Activated gamma-delta T cell treated with anti-CD3 and anti-CD28 coated beads, Interleukin-2, amount 50 U/mL, for 16 hours (primary cell): ENCODE data around the gene KRT33A.
A peak's percentile ranks its signal among the peaks of the same experiment; 100 is the strongest.
"Not testable (repeated sequence)": the region's sequence is repeated elsewhere in the genome, so short reads cannot be mapped to it uniquely, and the experiment has no call there.

Source experiments
- DNase-seq: peaks from one replicate; pipeline ENCODE4 v3.0.0-alpha.2; 2020; ENCODE audit warnings: low read depth

KRT33A gene

DNA sequence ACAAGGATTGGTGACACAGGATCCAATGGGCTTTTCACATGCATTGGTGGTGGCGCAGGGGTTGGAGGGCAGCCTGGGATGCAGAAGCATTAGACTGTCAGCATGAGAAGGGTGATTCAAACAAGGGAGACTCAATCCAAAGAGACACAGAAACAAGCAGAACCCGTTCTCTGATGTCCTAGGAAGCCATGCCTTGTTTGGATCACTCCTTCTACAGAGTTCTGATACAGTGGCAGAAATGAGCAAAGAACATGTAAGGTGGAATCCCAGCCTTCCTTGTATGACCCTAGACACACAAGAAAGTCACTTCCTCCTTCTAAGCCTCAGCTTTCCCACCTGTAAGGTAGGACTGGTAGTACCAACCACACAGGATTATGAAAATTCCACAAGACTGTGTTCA lies 13.3 kb upstream of the KRT33A start:
- DNase-seq: no peak

DNA sequence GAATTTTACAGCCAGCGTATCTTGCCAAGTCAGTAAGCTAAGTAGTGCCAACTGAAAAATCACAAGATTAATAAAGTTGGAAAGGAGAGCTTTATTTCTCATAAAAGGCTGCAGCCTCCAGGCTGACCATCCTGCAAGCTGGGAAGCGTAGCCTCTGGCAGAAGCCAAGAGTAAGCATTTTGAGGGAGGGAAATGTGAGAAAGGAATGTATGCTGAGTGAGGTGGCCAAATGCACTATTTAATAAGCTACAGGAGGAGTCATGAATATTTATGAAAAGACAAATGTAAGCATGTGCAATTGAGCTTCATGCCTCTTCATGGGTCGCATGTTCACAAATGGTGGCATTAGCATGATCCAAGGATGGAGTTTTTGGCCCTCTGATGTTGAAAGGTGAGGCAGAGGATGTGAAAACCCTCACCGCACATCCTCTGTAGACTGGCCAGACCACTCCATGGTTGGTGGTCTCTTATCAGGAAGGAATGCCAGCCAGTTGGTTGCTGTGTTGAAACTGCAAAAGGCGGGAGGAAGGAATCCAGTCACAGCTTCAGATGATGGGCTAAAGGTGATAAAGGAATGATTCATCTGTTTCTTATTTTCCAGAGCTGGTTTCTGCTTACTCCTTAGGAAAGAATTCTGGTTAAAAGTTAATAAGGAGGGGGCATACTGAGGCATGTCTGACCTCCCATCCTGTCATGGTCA lies 9.8 kb upstream of the KRT33A start:
- DNase-seq: no peak

DNA sequence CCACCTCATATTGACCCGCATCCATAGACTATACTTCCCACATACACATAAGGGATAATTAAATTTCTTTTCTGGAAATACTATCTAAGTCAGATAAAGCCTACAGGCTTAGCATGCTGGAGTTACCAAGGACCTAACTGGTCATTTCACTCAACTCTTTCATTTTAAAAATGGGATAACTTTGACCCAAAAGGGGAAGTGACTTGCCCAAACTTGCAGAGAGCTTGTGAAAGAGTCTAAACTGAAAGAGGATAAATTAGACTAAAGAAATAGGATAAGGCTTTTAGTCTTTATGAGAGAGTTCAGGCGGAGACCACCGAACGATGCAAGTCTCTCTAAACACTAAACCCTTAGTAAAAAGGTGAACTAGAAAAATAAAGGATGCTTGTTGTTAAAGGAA lies 3.9 kb upstream of the KRT33A start:
- no peak for DNase-seq

DNA sequence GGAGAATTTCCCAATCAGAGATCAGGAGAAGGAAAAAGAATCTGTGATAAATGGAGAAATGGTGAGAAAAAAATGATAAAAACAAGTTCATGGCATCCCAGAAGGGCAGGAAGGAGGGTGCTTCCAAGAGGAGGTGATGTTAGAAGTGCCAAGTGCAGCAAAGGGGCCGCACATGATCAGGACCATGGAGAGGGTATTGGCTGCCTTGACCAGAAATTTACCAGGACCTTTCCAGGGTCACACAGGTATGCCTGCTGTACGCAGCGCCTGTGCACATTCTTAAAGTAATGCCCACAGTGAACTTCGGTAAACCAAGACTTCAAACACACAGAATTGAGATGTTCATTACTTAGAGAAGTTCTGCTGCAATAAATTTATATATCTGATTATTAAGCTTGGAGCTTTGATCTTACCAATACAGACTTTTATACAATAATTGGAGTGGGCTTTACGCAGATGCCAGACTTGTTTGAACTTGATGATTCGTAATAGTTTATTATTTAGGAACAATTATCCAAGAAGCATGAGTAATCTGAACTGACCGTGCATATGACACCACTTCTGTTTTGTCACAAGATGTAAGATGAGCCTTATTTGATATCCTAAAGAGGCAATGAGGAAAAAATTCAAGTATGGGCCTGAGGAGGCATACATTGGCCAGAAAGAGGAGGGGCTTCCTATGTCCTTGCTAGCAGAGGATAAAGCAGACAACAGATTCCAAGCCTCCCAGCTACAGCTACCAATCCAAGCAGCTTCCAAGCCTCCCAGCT lies 2.2 kb upstream of the KRT33A start:
- DNase-seq: no peak

DNA sequence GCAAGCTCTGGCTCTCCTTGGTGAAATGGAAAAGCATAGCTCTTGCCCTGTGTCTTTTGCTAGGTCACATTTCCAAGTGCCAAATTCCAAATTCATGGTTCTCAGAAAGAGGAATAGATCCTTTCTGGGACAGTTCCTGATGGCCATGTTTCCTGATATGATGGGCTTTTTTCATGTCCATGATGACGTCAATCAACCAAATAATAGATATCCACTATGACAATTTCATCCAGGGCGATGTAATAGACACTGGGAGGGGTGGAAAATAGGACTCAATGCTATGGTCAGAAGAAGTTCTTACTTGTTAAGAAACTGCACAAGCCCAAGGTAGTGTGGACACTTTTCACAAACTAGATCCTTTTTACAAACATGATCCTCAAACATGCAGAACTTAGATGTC lies 549 bp upstream of the KRT33A start:
- DNase-seq: no peak

DNA sequence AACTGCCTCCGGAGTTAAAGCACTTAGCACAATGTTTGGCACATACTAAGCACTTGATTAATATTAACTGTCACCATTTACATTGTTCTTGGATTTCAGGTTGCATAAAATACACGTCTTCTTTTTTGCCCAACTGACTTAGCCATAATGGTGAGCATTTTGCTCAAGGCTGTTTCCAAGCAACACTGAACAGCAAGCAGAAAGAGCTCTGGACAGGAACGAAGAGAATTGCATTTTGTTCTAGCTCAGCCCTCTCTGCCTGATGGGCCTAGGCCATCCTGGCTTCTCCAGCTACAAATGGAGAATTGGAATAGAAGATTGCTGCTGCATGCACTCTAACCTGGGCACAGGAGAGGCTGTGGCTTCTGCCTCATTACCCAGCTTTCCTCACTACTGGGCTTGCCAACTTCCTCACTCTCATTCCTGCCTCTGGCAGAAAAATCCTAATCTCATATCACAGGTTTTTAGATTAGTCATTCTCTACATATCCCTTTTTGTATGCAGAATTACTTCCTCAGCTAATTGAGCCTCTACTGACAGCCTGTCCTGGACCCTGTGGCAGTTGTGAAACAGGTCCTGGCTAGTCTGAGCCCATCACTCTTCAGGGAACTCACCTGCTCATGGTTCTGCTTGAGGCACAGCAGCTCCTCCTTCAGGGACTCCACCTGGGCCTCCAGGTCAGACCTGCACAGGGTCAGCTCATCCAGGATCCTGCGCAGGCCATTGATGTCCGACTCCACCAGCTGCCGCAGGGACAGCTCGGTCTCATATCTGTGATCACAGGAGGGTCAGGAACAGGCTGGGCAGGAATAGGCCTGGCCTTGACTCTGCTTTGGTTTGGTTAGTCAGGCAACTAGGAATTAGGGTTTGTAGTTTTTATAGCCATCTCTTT lies 2.5 kb downstream of the KRT33A start:
- no peak for DNase-seq

DNA sequence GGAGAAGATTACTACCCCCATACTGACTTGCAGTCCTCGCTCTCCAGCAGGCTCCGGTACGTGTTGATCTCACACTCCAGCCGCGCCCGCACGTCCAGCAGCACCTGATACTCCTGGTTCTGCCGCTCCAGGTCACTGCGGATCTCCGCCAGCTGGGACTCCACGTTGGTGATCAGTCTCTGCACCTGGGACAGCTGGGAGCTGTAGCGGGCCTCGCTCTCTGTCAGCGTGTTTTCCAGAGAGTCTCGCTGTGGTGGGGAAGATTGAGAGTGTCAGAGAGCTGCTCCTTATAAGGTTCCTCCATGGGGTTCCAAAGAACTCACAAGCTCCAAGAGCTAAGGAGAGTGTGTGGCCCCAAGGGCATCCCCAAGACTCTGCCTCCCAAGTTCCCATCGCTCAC lies 4.2 kb downstream of the KRT33A start:
- DNase-seq: not testable (repeated sequence)

DNA sequence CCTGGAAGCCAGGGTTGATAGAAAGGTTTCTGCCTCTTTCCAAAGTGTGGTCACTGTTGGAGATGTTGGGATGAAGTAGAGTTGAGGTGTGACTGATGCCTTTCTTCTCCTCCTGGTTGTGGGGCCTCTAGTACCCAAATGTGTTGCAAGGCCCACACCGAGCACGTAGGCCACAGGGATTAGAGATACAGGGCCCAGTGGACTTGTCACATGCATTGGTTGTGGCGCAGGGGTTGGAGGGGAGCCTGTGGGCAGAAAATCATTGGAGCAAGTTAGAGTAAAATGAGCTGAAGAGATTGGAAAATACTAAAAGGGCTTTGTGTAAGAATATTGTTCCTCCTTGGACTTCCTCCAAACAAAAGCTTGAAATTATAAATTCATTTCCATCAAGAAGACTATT lies 4.6 kb downstream of the KRT33A start:
- DNase-seq: no peak

DNA sequence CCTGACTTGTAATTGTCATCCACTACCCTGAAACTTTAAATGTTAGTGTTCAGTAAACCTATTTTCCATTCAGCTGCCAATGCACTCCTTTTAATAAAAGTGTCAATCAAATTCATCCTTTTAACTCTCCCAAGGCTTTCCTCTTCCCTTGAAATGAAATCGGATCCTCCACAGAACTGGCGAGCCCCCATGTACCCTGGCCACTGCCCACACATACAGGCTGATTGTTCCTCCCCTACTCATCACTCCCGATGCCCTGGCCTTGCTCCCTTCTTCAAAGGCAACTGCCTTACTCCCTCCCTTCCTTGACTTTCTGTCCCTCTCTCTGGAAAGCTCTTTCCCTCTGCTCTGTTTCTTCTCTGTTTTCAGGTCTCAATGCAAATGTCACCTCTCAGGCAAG lies 7.6 kb downstream of the KRT33A start:
- no peak for DNase-seq

DNA sequence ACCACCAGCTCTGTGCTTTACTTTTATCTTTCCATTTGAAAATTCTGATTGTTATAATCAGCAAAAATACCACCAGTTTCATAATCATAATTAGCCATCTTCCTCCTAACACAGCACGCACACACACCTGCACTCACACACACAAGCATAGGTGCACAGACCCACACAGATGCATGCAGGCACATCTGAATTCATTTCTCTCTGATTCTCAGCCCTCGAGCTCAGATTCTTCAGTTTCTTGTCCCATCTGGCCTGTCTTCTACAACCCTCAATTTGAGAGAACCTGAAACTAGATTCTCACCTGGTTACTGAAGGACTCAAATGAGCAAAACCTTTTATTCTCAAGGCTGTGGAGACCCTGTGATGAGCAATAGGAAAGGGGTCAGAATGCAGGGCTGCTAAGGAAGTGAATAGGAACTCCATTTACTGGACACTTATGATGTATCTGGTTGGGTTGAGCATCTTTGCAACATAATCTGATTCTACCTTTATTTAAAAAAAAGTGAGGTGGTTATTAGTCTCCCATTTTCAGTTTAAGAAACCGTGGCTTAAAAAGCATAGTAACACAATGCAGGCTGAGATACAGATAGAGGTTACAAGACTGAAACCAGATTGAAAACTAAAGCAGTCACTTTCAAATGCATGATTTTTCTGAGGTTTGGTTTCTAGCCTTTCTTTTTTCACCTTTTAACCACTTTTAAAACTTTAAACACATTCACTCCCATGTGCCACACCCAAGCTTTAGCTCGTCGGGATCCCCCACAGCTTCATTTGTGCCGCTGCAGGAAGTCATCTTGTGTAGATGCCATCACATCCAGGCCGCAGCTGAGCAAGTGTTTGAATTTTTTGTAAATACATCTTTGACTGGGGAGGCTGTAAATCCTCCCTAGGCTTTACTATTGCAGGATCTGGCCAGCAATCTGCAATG lies 9.4 kb downstream of the KRT33A start:
- no peak for DNase-seq

DNA sequence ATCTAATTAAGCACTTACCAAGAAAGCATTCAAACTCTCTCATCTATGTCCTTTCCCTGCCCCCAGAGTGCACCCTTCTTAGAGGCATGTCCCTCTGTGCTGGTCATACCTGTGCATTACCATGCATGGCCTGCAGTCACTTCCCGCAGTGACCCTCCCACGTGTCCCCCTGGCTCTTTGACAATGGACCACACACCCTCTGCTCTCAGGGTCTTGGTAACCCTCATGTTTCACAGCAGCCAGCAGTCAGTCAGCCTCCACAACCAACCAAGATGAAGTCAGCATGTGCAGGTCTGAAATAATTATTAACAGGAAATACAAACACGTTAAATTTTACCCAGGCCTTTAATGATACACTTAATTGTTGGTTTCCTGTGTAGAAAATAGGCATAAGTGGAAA lies 10.1 kb downstream of the KRT33A start:
- DNase-seq: no peak

DNA sequence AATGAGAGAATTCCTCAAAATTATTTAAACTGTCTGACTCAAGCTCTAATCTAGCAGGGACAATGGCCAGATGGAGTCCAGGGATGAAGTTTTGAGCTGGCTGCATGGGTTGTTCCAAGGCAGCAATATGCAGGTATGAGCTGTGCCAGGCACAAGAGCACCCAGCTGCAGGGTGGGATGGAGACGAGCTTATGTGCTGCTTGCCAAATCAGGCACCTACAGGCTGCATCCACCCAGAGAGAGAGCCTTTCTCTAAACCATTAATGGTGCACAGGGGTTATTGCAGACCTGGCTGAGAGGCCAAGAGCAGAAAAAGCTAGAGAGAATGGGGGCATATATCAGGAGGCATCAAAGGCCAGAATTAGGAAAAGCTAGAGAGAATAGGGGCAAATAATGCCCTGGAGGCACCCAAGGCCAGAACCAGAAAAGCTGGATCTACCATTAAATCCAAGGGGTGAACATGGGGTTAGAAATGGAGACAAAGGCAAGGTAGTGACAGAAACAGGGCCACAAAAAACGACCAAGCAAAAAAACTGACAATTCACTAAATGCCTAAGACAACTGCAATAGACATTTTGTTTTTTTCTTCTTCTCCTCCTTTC lies 11.0 kb downstream of the KRT33A start:
- DNase-seq: no peak

DNA sequence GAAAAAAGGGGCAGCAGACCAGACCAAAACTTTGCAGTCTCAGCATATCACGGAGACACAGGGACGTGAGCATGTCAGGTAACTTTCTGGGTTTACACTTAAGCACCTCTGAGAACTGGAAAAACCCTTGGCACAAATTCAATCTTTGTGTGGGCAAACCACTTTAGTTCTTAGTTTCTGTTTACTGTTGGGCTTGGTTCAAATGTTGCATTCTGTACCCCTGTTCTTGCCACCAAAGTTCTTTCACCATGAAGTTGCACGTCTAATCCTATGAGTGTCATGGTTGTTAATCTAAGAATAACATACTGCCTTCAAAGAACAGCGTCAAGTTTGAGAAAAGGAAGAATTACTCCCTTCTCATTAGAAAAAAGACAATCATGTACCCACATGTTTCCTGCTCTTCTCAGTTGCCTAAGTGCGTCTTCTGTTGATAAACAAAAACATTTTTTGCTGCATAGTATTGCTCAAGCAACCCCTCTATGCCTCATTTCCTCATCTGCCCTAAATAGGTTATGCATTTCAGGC lies 11.6 kb downstream of the KRT33A start:
- peak; percentile 37 for DNase-seq

DNA sequence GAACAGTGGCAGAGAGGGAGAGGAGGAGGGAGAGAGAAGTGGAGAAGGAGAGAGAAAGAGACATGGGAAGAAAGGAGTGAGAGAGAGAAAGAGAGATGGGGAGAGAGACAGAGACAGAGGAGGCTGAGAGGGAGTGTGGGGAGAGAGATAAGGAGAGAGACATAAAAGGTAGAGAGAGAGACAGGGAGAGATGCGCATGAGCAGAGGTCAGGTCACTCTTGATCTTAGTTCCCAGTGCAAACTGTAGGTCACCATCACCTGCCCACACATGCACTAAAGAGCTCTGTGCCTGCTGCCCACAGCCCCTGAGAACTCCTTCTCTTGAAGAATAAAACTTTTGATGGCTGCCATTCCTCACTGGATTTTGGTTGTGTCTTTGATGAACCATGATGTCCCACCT lies 14.9 kb downstream of the KRT33A start:
- no peak for DNase-seq

DNA sequence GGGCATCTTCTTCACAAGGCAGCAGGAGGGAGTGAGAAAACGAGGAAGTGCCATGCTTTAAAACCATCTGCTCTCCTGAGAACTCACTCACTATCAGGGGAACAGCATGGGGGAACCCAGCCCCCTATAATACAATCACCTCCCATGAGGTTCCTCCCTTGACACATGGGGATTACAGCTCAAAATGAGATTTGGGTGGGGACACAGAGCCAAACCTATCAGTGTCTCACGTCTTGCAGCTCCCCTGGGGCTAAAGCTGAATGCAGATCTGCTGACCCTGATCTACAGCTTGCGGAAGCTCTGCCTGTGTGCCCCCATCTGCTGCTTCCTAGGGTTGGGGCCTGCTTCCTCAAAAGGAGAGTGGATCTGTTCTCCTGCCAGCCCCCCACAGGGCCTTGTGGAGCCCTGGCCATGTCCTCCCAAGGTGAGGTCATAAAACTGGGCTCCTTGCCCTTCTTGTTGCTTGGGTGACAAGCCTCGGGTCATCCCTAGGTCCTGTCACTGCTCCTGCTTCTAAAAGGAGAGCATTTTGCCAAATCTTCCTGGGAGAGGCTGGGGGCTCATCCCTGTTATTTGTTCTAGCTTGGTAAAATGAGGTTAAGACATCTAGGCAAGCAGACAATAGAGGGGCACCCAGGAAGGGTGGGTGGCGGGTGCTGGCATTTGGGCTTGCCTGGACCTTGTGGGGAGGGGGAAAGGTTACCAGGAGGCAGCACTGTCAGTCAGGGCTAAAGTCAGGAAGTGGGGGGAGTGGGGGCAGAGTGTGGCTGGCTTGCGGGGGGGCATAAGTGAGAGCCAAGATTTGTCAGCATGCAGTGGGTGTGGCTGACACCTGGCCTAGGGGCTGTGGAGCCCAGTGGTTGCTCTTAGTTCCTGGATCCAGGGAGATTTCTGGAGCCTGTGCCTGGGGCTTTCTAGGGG lies 16.0 kb downstream of the KRT33A start:
- no peak for DNase-seq

DNA sequence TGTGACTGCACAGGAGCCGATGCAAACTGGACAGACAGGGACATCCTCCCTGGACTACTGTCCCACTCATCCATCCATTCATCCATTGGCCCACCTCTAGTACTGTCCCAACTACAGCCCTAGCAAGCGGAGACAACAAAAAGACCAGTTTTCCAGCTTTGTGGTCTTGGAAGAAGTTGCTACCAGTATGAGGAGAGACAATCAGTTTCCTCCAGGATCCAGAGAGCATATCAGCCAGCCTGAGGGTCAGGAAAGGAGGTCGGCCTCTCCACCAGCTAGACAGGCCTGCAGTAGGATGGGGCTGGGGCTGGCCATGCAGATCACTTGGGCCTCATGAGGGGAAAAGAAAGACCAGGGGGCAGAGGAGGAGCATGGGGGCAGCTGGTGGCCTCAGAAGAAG lies 16.8 kb downstream of the KRT33A start:
- no peak for DNase-seq

DNA sequence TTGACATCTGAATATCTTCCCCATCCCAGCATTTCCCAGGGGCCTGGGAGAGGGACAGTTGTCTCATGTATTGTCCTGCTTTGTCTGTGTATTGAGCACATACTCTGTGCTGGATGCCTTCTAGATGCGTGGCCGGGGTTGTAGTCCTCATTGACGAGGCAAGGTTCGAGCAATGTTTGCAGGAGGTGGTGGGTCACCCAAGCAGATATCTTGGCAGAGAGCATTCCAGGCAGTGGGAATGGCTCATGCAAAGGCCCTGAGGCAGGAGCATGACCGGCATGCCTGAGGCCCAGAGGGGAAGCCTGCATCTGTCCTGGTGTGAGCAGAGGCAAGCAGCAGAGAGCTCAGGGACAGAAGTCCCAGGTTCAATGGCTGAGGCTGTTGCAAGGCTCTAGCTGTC lies 17.5 kb downstream of the KRT33A start:
- DNase-seq: no peak

DNA sequence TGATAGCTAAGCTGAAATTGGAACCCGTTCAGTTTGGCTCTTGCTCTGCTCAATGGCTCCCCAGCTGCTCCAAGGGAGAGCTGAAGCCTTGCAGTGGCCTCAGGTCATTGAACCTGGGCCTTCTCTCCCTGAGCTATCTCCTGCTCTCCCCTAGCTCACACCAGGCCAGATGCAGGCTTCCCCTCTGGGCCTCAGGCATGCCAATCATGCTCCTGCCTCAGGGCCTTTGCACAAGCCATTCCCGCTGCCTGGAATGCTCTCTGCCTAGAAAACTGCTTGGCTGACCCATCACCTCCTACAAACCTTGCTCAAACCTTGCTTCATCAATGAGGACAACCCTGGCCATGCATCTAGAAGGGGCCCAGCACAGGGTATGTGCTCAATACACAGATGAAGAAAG lies 18.4 kb downstream of the KRT33A start:
- DNase-seq: no peak

DNA sequence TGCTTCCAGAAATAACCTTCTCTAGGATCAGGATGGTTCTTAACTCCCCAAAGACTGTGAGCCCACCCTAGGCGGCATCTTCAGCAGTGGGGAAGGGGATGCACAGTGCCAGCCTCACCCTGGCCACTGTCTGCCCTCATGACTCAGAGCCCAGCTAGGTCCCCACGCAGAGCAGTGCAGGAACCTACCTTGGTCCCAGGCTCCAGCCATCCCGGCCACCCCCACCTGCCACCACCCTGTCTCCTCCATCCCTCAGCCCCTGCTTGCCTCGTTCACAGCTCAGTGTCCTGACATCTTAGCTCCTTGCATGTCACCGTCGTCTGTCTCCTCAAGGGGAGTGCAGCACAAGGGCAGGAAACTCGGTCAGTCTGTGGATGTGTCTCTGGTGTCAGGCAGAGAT lies 19.0 kb downstream of the KRT33A start:
- no peak for DNase-seq
